Urinary bladder (tissue), 4 donors: ENCODE measurements around the gene PPP2R5C. TPM values are rescaled to one million over a fixed set of nuclear protein-coding genes. Genes with fewer than 3 reads are reported as not detected.
A peak's percentile ranks its signal among the peaks of the same experiment; 100 is the strongest.
"Not testable (repeated sequence)": the region's sequence is repeated elsewhere in the genome, so short reads cannot be mapped to it uniquely, and the experiment has no call there.

Experiments
- DNase-seq: peaks from one replicate; pipeline ENCODE4 v3.0.0-alpha.2; 2015; ENCODE audit errors: extremely low spot score
- H3K27ac ChIP-seq: one replicate; pipeline ENCODE4 v1.5.1; 2013; ENCODE audit warnings: low read depth, mild to moderate bottlenecking, moderate library complexity
- H3K36me3 ChIP-seq: one replicate; pipeline ENCODE4 v1.6.1; 2013; ENCODE audit warnings: mild to moderate bottlenecking, moderate library complexity; ENCODE audit not compliant: insufficient read depth
- H3K4me1 ChIP-seq: one replicate; pipeline ENCODE4 v1.6.1; 2013; ENCODE audit warnings: mild to moderate bottlenecking, moderate library complexity; ENCODE audit not compliant: insufficient read depth
- H3K4me3 ChIP-seq: one replicate; pipeline ENCODE4 v1.5.1; 2013; ENCODE audit warnings: low read depth, low read length
- WGBS: extraction: QIAGEN DNeasy Blood & Tissue Kit; methylation state at CpG from one replicate; pipeline ENCODE4 v1.1.7; 2013; 5-methylcytosine and 5-hydroxymethylcytosine counted together
- polyA plus RNA-seq: library from polyadenylated mRNA; stranded (reverse); fragments of 200-250 nt; gene quantifications from one replicate; pipeline ENCODE4 v1.2.3, GENCODE V29; 2013
- total RNA-seq: library from RNA; depleted of rRNA; stranded (reverse); fragments of >200 nt; gene quantifications from one replicate; pipeline ENCODE4 v1.2.3, GENCODE V29; 2014
- donor health status: healthy with polysubstance abuse.
- donor health status: healthy.

Gene PPP2R5C
- total and polyA plus RNA-seq, 2 donors = 85.4 to 118 TPM

DNA sequence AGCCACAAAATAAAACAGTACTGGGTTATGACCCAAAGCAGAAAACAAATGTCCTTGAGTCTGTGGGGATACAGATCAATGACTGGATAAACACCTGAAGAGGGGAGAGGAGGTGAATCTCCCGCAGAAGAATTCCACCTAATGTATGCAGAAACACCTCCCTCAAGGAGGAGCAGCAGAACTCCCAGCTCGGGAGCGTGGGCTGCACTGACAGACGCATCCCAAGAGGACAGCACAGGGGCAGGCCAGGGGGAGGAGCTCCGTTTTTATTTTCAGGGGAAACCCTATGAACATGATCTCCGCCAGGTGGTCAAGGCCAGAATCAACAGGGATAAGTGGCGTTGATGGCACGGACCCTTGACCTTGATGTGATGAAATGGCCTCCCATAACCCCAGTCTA, 41.8 kb upstream of the PPP2R5C start:
- Histone ChIP-seq H3K4me1 (no peaks in the 10 kb centered on the region), H3K27ac (no peak overlapping the region), H3K4me3 (no peak overlapping the region), H3K36me3 (no peaks in the 10 kb centered on the region)
- WGBS = 50% methylated on average over 8 of the region's 8 CpGs
- no peak for DNase-seq

GRCh38 chr14:101721111-101721510, 40.4 kb upstream of the PPP2R5C start:
- Histone ChIP-seq H3K4me1 (no peaks in the 10 kb centered on the region), H3K4me3 (no peak overlapping the region), H3K27ac (no peak overlapping the region), H3K36me3 (no peaks in the 10 kb centered on the region)
- DNase-seq = no peak
- 75% methylated on average over 5 of the region's 5 CpGs for WGBS

- H3K36me3 ChIP-seq = no peaks in the 10 kb centered on the region
- DNase-seq = peak; percentile 78
- 54% methylated on average over 21 of the region's 21 CpGs for WGBS
- H3K4me3 ChIP-seq = no peak overlapping the region
- H3K4me1 ChIP-seq = no peaks in the 10 kb centered on the region
- no peak overlapping the region for H3K27ac ChIP-seq
Observed at GRCh38 chr14:101721951-101722661, 39.4 kb upstream of the PPP2R5C start.

GRCh38 chr14:101723061-101723595, 38.4 kb upstream of the PPP2R5C start:
- no peak for DNase-seq
- WGBS = 92% methylated on average over 8 of the region's 8 CpGs
- H3K36me3 ChIP-seq = no peaks in the 10 kb centered on the region
- H3K27ac ChIP-seq = no peak overlapping the region
- no peak overlapping the region for H3K4me3 ChIP-seq
- H3K4me1 ChIP-seq = no peaks in the 10 kb centered on the region

DNA sequence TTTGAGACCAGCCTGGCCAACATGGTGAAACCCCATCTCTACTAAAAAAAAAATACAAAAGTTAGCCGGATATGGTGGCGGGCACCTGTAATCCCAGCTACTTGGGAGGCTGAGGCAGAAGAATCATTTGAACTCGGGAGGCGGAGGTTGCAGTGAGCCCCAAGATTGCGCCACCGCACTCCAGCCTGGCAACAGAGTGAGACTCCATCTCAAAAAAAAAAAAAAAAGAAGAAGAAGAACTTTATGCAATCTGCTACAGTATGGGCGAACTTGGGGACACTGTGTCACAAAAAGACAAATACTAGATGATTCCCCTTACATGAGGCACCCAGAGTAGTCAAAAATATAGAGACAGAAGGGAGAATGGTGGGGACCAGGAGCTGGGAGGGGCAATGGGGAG, 35.9 kb upstream of the PPP2R5C start:
- WGBS = 95% methylated on average over 7 of the region's 7 CpGs
- not testable (repeated sequence) for H3K36me3 ChIP-seq, H3K27ac ChIP-seq, DNase-seq, H3K4me3 ChIP-seq, H3K4me1 ChIP-seq

- no peak for DNase-seq
- H3K27ac ChIP-seq = no peak overlapping the region
- no peaks in the 10 kb centered on the region for H3K36me3 ChIP-seq
- no peaks in the 10 kb centered on the region for H3K4me1 ChIP-seq
- H3K4me3 ChIP-seq = no peak overlapping the region
- 69% methylated on average over 14 of the region's 14 CpGs for WGBS
Observed at GRCh38 chr14:101726295-101726953, 35.1 kb upstream of the PPP2R5C start.

- 77% methylated on average over 8 of the region's 8 CpGs for WGBS
- Histone ChIP-seq H3K4me3 (no peak overlapping the region), H3K27ac (no peak overlapping the region), H3K36me3 (no peaks in the 10 kb centered on the region), H3K4me1 (no peaks in the 10 kb centered on the region)
- DNase-seq = no peak
Observed at GRCh38 chr14:101726954-101727302, 34.6 kb upstream of the PPP2R5C start.

GRCh38 chr14:101727611-101728366, 33.7 kb upstream of the PPP2R5C start:
- WGBS = 78% methylated on average over 7 of the region's 7 CpGs
- Histone ChIP-seq H3K4me1 (no peaks in the 10 kb centered on the region), H3K27ac (no peak overlapping the region), H3K4me3 (no peak overlapping the region), H3K36me3 (no peaks in the 10 kb centered on the region)
- no peak for DNase-seq

GRCh38 chr14:101728367-101728742, 33.2 kb upstream of the PPP2R5C start:
- WGBS = 84% methylated on average over 10 of the region's 10 CpGs
- Histone ChIP-seq H3K4me3 (no peak overlapping the region), H3K4me1 (no peaks in the 10 kb centered on the region), H3K27ac (no peak overlapping the region), H3K36me3 (no peaks in the 10 kb centered on the region)
- DNase-seq = no peak

GRCh38 chr14:101729382-101729781, 32.1 kb upstream of the PPP2R5C start:
- no peaks in the 10 kb centered on the region for H3K36me3 ChIP-seq
- no peak overlapping the region for H3K4me3 ChIP-seq
- no peak for DNase-seq
- H3K27ac ChIP-seq = no peak overlapping the region
- WGBS = 81% methylated on average over 6 of the region's 6 CpGs
- no peaks in the 10 kb centered on the region for H3K4me1 ChIP-seq

- WGBS = 79% methylated on average over 4 of the region's 4 CpGs
- not testable (repeated sequence) for H3K27ac ChIP-seq, H3K4me3 ChIP-seq, DNase-seq, H3K36me3 ChIP-seq, H3K4me1 ChIP-seq
Observed at GRCh38 chr14:101730157-101730556, 31.4 kb upstream of the PPP2R5C start.

DNA sequence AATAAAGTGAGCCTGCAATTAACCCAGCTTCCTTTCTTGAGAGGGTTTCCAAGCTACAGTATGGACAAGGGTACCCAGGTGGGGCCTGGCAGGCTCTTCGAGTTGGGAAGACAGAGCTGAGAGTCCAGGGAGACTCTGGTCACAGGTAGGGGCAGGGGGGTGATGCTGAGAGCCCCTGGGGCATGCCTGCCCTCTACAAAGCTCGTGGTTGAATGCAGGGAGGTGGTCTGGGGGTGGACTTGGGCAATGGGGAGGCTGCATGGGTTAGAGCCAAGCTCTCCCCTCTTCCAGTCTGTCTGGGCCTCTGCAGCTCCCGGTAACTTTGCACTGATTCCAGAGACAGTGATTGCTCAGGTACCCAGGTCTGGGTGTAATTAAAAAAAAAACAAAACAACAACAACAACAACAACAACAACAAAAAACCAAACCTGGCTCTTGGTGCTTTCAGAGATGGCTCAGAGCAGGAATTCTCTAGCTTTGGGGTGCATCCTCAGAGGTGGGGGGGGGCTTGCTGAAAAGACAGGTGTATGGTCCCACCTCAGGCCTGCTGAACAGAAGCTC, 30.8 kb upstream of the PPP2R5C start:
- no peak overlapping the region for H3K27ac ChIP-seq
- 67% methylated on average over 3 of the region's 3 CpGs for WGBS
- H3K4me3 ChIP-seq = no peak overlapping the region
- no peaks in the 10 kb centered on the region for H3K4me1 ChIP-seq
- DNase-seq = no peak
- H3K36me3 ChIP-seq = no peaks in the 10 kb centered on the region

- no peak overlapping the region for H3K4me3 ChIP-seq
- no peaks in the 10 kb centered on the region for H3K4me1 ChIP-seq
- WGBS = 22% methylated on average over 16 of the region's 16 CpGs
- peak overlapping the region; percentile 69 for H3K27ac ChIP-seq
- H3K36me3 ChIP-seq = no peaks in the 10 kb centered on the region
- peak; percentile 67 for DNase-seq
Observed at GRCh38 chr14:101731187-101732080, 30.1 kb upstream of the PPP2R5C start.
